ENCODE results near the gene MUSTN1.

The MUSTN1 gene

DNA sequence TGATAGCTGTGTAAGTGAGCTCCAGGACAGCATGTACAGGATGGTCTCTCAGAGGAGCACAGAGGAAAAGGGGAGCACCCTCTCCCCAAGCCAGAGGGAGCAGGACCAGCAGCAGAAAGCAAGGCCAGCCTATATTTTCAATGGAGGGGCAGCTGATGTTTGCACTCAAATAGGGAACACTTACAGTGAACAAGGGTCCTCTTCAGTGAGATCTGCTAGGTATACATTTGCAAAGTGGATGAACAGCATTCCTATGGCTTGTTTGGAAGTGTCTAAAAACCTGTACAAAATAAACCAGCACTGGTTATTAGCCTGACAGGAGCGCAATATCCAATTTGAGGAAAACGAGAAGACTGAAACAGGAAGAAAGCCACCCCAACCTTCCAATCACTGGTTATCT lies 17.6 kb upstream of the MUSTN1 start:
- no peak for DNase-seq

- peak in 5 of 56 donors; percentile 3 to 16 (median 9) for DNase-seq
Observed at GRCh38 chr3:52851348-52851747, 16.5 kb upstream of the MUSTN1 start.

GRCh38 chr3:52849656-52850055 lies 14.8 kb upstream of the MUSTN1 start:
- DNase-seq = no peak

DNA sequence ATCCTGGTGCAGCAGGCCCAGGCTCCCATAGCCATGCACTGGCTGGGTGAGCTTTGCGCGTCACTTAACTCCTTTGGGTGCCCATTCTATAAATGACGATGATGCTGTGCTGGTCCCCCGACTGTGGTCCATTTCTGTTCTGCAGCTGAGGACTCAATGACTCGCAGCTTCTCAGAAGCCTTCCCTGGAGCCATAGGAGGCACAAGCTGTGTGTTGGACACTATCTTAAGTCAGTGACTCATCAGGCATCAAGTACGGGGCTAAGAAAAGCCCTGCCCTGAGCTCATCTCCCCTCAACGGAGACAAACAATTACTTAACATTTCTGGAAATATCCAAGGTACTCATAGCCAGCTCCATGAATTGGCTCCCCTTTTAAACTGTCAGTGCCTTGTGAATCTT lies 13.8 kb upstream of the MUSTN1 start:
- DNase-seq = no peak

DNA sequence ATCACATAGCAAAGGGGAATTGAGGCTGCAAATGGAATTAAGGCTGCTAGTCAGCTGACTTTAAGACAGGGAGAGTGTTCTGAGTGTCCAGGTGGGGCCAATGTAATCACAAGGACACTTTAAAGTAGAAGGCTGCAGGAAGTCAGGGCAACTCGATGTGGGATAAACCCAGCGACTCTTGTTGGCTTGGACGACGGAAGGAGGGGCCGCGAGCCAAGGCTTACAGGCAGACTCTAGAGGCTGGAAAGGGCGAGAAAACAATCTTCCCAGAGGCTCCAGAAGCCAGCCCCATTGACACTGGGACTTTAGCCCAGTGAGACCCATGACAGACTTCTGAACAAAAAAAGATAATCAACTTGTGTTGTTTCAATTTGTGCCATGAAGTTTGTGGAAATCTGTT lies 12.9 kb upstream of the MUSTN1 start:
- no peak for DNase-seq

GRCh38 chr3:52847241-52847640 lies 12.4 kb upstream of the MUSTN1 start:
- DNase-seq = no peak

DNA sequence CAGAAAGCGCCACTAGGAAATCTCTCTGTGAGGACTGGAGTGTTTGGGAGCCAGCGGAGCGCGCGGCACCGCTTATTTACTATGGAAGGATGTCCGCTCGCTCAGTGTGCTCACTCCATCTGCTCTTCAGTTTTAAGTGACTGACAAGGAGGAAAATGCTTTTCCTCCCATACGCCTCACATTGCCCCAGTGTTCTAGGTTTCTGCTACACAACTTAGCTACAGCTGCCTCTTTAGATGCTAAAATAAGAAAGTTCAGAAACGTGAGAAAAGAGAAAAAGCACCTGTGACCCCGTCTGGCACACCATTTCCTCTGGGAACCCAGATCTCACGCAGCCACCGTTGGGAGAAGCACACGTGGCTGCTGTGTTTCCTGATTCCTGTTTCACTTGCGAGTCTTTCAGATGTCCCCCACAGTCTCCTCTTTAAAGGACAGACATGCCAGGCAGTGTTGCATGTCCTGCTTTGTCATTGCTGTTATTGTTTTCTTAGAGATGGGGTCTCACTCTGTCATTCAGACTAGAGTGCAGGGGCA lies 11.7 kb upstream of the MUSTN1 start:
- DNase-seq = no peak

GRCh38 chr3:52845691-52846431 lies 11.0 kb upstream of the MUSTN1 start:
- DNase-seq = peak in 17 of 56 donors; percentile 2 to 41 (median 12)

DNA sequence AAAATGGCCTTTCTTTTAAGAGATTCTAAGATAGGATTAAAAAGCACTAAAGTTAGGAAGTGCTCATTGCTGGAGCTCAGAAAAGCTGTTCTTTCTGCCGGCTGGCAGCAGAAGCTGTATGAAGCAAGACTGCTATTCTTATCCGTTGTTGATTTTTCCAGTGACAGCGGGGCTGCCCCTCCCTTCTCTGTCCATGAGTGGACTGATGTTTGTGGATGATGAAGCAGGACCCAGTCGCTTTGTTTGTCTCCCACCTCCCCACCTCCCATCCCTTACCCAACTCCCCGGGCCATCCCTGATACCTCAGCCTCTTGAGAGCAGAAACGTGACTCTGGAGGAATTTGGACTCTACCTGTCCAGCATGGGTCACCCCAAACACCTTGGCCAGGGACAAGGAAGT lies 10.3 kb upstream of the MUSTN1 start:
- DNase-seq = peak in 18 of 56 donors; percentile 6 to 33 (median 16)

DNA sequence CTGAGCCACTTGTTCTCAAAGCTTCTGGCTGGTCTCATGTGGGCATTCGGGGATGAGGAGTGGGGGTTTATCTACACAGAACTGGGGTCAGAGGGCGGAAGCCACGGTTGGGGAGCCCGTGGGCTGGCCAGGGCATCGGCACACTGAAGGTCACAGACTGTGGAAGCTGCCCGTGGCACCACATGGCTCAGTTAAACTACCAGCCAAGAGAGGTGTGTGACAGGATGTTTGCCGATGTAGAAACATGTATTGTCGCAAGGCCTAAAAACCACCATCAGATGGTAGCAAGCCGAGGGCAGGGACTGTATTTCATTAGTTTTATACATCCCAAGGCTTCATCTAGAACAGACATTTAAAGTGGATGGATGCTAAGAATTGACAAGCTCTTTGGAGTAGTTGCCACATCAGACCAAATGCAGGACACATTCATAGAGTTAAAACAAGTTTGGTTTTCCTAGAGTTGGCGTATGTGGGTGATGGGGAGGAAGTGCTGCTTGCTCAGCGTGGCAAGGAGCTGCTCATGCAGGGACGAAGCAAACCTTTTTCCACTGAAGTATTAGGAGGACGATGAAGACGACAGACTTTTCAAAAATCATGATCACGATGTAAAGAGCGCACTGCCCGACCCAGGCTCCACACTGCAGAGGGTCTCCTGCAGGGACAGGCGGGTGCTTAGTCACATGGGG lies 9.6 kb upstream of the MUSTN1 start:
- no peak for DNase-seq

- no peak for DNase-seq
Observed at GRCh38 chr3:52843881-52844280, 9.1 kb upstream of the MUSTN1 start.

- no peak for DNase-seq
Observed at GRCh38 chr3:52843108-52843865, 8.5 kb upstream of the MUSTN1 start.

DNA sequence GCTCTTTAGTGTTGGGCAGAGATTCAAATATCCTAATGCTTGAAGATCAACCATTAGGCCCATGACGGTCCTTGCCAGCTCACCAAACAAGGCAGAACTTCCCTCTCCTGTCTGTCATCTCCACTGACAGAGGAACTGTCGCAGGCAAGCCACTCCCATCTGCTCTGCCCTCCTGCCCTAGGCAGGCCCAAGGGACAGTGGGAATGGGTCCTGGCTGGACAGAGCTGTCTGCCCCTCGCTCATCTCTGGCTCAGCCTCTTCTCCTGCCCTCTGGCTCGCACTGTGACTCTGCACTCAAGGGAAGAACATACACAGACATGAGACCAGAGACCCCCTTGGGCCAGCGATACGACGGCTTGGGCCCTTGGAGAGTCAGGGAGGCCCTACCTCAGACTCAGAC lies 7.6 kb upstream of the MUSTN1 start:
- no peak for DNase-seq

DNA sequence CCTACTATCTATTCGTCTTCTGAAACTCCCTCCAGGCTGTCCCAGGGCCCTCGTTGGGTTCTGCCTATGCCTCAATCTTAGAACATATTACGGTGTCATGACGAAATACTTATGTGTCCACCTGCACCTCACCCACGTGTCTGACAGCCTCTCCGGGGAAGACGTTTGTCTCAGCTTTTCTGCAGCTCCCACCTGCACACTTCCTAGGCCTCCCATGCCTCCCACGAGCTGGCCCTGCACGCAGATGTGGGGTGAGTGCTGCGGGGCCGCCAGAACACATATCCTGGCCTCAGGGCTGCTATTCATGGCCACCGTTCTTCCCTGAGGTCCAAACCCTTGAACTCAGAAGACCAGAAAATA lies 7.1 kb upstream of the MUSTN1 start:
- DNase-seq = no peak

DNA sequence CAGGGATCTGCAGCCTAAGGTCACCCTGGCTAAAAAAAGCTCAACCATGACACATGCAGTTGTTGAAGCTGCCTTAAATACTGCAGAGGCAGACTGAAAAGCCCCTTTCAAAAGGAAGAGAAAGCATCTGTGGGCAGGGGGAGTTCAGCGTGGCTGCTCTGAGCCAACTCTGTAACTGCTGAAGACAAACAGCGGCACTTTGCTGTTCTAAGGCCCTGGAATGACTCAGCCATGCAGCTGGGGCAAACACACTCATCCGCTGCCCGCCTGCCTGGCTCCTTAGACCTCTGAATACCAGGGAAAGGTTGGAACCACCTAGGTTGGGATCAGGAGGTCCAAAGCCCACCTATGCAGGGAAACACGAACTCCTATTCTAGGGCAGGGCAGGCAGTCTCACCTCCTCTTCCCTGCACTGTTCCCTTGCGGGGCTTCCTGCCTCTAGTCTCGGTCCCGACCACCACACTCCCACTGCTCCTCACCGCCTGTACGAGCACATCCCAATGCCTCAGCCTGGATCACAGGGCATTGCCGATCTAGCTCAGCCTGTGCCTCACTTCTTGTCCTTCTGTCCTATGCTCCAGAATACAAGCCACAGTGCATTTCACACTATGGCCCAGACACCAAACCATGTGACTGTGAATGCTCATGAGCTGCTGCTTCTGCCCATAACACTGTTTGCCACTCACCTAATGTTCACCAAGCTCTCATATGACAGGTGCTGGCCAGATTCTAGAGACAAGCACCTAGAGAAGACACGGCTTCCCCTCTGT lies 6.6 kb upstream of the MUSTN1 start:
- DNase-seq = peak in 1 of 56 donors; percentile 6

DNA sequence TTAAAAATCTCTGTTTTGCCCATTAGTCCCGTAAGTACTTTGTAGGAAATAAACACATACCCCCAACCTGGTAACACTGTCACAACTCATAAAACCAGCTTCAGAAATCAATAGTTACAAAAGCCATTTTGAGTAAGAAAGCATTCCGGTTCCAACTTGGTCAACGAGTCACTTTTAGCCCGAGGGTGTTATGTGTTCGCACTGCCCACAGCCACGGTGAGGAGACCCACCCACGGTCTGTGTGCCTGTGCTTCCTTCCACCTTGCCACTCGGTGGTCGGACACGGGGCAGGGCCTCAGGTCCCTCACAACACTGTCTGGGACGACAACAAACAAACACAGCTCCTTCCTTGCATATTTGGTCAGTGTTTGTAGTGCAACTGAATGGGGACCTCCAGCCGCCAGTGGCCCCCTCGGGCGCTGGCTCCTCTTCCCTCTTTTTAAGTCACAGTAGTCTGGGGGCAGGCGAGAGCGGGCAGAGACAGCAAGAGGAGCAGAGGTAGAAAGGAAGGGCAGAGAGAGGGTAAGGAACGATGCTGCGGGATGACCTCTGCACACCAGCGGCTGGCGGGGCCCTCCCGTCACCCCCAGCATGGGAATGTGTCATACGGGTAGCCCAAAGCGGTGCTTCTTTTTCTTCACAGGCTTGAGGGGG lies 5.2 kb upstream of the MUSTN1 start:
- DNase-seq = no peak

- no peak for DNase-seq
Observed at GRCh38 chr3:52839268-52839575, 4.4 kb upstream of the MUSTN1 start.

GRCh38 chr3:52838561-52839267 lies 3.9 kb upstream of the MUSTN1 start:
- DNase-seq = no peak

DNA sequence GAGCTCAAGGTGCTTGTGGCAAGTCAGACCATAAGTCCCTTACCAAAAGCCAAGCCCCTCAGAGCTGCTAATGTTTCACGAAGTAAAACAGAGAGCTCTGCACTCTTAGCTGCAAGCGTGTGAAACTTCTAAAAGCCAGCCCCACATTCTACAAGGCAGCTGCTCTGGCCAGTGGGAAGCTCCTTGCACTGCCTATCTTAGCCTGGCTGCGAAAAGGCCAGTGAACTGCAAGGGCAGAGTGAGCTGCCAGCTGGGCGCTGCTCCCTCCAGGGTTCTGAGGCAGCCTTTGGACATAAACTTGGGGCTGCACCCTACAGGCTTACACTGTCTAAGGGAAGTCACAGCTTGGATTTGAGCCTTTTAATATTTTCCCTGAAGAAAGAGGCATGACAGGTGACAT lies 2.2 kb upstream of the MUSTN1 start:
- DNase-seq = no peak

GRCh38 chr3:52836471-52836845 lies 1.6 kb upstream of the MUSTN1 start:
- no peak for DNase-seq
